HUES48 (cell line): ENCODE results near the gene ADRM1.

Experiments used
- H3K27ac ChIP-seq: one replicate; pipeline ENCODE4 v1.7.0; 2013; ENCODE audit warnings: low read depth, low read length, inconsistent platforms
- H3K27me3 ChIP-seq: 2 replicates; pipeline ENCODE4 v1.6.1; 2013; ENCODE audit warnings: mild to moderate bottlenecking, low read length; ENCODE audit not compliant: control insufficient read depth, insufficient read depth
- H3K36me3 ChIP-seq: 2 replicates; pipeline ENCODE4 v1.6.1; 2013; ENCODE audit warnings: low read length; ENCODE audit not compliant: control insufficient read depth, insufficient read depth
- H3K4me1 ChIP-seq: 2 replicates; pipeline ENCODE4 v1.6.1; 2013; ENCODE audit warnings: mild to moderate bottlenecking, low read length; ENCODE audit not compliant: control insufficient read depth, insufficient read depth
- H3K4me3 ChIP-seq: 2 replicates; pipeline ENCODE4 v1.5.1; 2013; ENCODE audit warnings: mild to moderate bottlenecking, low read depth, low read length
- H3K9ac ChIP-seq: 2 replicates; pipeline ENCODE4 v1.6.1; 2013; ENCODE audit warnings: mild to moderate bottlenecking, low read depth, low read length, moderate library complexity
- H3K9me3 ChIP-seq: 2 replicates; pipeline ENCODE4 v1.6.1; 2013; ENCODE audit warnings: low read length; ENCODE audit not compliant: control insufficient read depth, insufficient read depth

ADRM1 gene

DNA sequence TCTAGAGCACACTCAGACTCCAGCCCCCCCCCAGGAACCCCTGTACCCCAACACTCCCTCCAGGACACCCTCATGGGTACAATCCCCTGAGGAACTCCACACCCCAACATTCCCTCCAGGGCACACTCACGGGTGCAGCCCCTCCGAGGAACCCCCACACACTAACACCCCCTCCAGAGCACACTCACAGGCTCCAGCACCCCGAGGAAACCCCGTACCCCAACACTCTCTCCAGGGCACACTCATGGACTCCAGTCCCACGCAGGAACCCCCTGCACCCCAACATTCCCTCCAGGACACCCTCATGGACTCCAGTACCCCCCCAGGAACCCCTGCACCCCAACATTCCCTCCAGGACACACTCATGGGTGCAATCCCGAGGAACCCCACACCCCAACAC, 32.7 kb downstream of the ADRM1 start:
- Histone ChIP-seq H3K9me3 (no peaks in the 10 kb centered on the region), H3K4me1 (no peaks in the 10 kb centered on the region), H3K36me3 (peaks cover 89% of the 10 kb centered on the region), H3K27ac (no peak overlapping the region), H3K4me3 (no peak overlapping the region), H3K9ac (no peak overlapping the region), H3K27me3 (no peaks in the 10 kb centered on the region)

DNA sequence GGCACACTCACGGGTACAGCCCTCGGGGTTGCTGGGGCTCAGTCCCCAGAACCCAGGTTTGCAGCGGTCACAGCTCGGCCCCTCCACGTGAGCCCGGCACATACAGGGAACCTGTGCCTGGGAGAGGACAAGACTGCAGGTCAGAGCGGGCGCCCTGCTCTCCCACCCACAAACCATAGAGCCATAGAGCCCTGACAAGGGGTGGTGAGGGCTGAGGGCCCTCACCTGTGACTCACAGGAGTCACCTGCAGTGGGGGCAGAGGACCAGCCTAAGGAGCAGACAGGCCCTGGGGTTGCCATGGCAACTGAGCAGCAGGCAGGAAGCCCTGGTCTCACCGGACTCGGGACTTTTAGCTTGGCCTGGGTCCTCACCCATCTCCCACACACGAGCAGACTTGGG, 33.5 kb downstream of the ADRM1 start:
- Histone ChIP-seq H3K4me3 (no peak overlapping the region), H3K4me1 (no peaks in the 10 kb centered on the region), H3K9ac (no peak overlapping the region), H3K27me3 (no peaks in the 10 kb centered on the region), H3K9me3 (no peaks in the 10 kb centered on the region), H3K36me3 (peaks cover 90% of the 10 kb centered on the region), H3K27ac (no peak overlapping the region)

GRCh38 chr20:62336775-62337557, 34.2 kb downstream of the ADRM1 start:
- Histone ChIP-seq H3K4me3 (no peak overlapping the region), H3K9me3 (no peaks in the 10 kb centered on the region), H3K27ac (no peak overlapping the region), H3K27me3 (no peaks in the 10 kb centered on the region), H3K9ac (no peak overlapping the region), H3K36me3 (peaks cover 90% of the 10 kb centered on the region), H3K4me1 (no peaks in the 10 kb centered on the region)

- no peaks in the 10 kb centered on the region for H3K9me3 ChIP-seq
- no peak overlapping the region for H3K27ac ChIP-seq
- no peak overlapping the region for H3K9ac ChIP-seq
- H3K4me1 ChIP-seq: no peaks in the 10 kb centered on the region
- peaks cover 88% of the 10 kb centered on the region for H3K36me3 ChIP-seq
- no peaks in the 10 kb centered on the region for H3K27me3 ChIP-seq
- H3K4me3 ChIP-seq: no peak overlapping the region
Measured at GRCh38 chr20:62337558-62338293, 34.9 kb downstream of the ADRM1 start.

DNA sequence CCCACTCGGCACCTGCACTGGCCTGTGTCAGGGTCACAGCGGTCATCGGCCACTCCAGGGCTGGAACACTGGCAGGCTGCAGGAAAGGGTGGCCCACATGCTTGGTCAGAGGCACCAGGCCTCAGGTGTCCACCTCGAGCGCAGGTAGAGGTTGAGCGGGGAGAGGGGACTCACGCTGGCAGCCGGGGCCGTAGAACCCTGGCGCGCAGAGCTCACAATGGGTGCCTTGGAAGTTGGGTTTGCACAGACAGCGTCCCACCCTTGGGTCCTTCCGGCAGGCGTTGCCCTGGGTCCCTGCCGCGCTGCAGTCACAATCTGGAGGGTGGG, 35.5 kb downstream of the ADRM1 start:
- no peak overlapping the region for H3K9ac ChIP-seq
- H3K4me1 ChIP-seq: no peaks in the 10 kb centered on the region
- no peak overlapping the region for H3K27ac ChIP-seq
- peaks cover 88% of the 10 kb centered on the region for H3K36me3 ChIP-seq
- H3K27me3 ChIP-seq: no peaks in the 10 kb centered on the region
- H3K4me3 ChIP-seq: no peak overlapping the region
- H3K9me3 ChIP-seq: no peaks in the 10 kb centered on the region

- Histone ChIP-seq H3K36me3 (peaks cover 91% of the 10 kb centered on the region), H3K9me3 (no peaks in the 10 kb centered on the region), H3K9ac (no peak overlapping the region), H3K4me1 (no peaks in the 10 kb centered on the region), H3K4me3 (no peak overlapping the region), H3K27ac (no peak overlapping the region), H3K27me3 (no peaks in the 10 kb centered on the region)
Measured at GRCh38 chr20:62339647-62340062, 36.9 kb downstream of the ADRM1 start.

- H3K36me3 ChIP-seq: peaks cover 89% of the 10 kb centered on the region
- no peaks in the 10 kb centered on the region for H3K9me3 ChIP-seq
- no peak overlapping the region for H3K4me3 ChIP-seq
- H3K9ac ChIP-seq: no peak overlapping the region
- no peak overlapping the region for H3K27ac ChIP-seq
- no peaks in the 10 kb centered on the region for H3K27me3 ChIP-seq
- no peaks in the 10 kb centered on the region for H3K4me1 ChIP-seq
Measured at GRCh38 chr20:62342910-62343309, 40.1 kb downstream of the ADRM1 start.

DNA sequence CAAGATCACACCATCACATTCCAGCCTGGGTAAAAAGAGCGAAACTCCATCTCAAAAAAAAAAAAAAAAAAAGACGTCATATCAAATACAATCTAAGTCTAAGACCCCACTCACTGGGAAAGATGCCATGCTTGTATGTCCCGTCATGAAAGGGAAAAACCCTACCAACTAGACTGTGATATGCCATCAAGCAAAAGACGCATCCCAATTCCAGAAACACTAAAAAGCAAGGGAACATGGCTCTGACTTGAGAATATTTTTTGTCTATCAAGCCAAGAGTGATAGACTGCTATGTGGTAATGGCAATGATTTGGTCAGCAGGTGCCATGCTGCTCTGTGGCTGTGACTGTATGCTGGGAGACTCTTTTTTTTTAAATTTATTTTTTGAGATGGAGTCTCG, 41.3 kb downstream of the ADRM1 start:
- Histone ChIP-seq H3K27me3 (no peaks in the 10 kb centered on the region), H3K36me3 (peaks cover 88% of the 10 kb centered on the region), H3K9me3 (peaks cover 3% of the 10 kb centered on the region; the same call in 1 of the 2 replicates), H3K4me3 (no peak overlapping the region), H3K4me1 (no peaks in the 10 kb centered on the region), H3K9ac (no peak overlapping the region), H3K27ac (no peak overlapping the region)

DNA sequence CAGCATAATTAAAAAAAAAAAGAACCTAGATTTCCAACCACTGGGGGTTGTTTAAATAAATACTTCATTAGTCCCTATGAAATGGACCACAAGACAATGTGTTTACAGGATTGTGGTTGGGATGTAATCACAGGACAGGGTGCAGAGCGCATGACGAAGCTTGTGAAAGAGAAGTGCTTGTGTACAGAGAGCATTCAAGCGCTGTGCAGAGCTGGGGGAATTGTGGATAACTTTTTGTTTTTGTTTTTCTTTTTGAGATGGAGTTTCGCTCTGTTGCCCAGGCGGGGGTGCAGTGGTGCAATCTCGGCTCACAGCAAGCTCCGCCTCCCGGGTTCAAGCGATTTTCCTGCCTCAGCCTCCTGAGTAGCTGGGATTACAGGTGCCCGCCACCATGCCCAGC, 42.0 kb downstream of the ADRM1 start:
- H3K4me3 ChIP-seq: no peak overlapping the region
- H3K27me3 ChIP-seq: no peaks in the 10 kb centered on the region
- H3K36me3 ChIP-seq: peaks cover 88% of the 10 kb centered on the region
- no peak overlapping the region for H3K9ac ChIP-seq
- peaks cover 5% of the 10 kb centered on the region for H3K9me3 ChIP-seq
- no peak overlapping the region for H3K27ac ChIP-seq
- no peaks in the 10 kb centered on the region for H3K4me1 ChIP-seq

- Histone ChIP-seq H3K9me3 (peaks cover 5% of the 10 kb centered on the region), H3K4me3 (no peak overlapping the region), H3K4me1 (no peaks in the 10 kb centered on the region), H3K9ac (no peak overlapping the region), H3K27ac (no peak overlapping the region), H3K27me3 (no peaks in the 10 kb centered on the region), H3K36me3 (peaks cover 90% of the 10 kb centered on the region)
Measured at GRCh38 chr20:62345681-62346370, 43.0 kb downstream of the ADRM1 start.
